Colonic mucosa (tissue), 4 donors: ENCODE data around the gene PLPPR3. TPM values are rescaled to one million over a fixed set of nuclear protein-coding genes. Genes with fewer than 3 reads are reported as not detected.
A peak's percentile ranks its signal among the peaks of the same experiment; 100 is the strongest.

ENCODE experiments used
- DNase-seq: peaks from one replicate; pipeline ENCODE4 v3.0.0-alpha.2; 2020
- H3K27ac ChIP-seq: fragments of 200-600 bp; one replicate; pipeline ENCODE4 v1.8.0; 2021
- H3K27me3 ChIP-seq: fragments of 200-600 bp; one replicate; pipeline ENCODE4 v1.8.0; 2021
- H3K36me3 ChIP-seq: fragments of 200-600 bp; one replicate; pipeline ENCODE4 v1.8.0; 2021
- H3K4me1 ChIP-seq: fragments of 200-600 bp; one replicate; pipeline ENCODE4 v1.8.0; 2021; ENCODE audit warnings: mild to moderate bottlenecking
- H3K4me3 ChIP-seq: fragments of 200-600 bp; one replicate; pipeline ENCODE4 v1.8.0; 2021
- H3K9ac ChIP-seq, 2 donors: one replicate each; pipeline ENCODE4 v1.7.0; 2013; ENCODE audit warnings: control low read depth in 2 of 2, low read depth in 2 of 2, low read length in 2 of 2
- H3K9me3 ChIP-seq: fragments of 200-600 bp; one replicate; pipeline ENCODE4 v1.8.0; 2021
- intact Hi-C: fragments of 100-400 bp; cut with DNase I; formaldehyde crosslinking; loops from one replicate; pipeline ENCODE4 v1.14.1; 2022
- total RNA-seq, 2 donors: library from RNA; stranded (reverse); fragmentation: NEBNext Ultra II Directional in 1 of 2; extraction: Animal tissue kit (Norgen Biotek cat#: 25700) in 1 of 2; gene quantifications; one replicate each; pipeline ENCODE4 v1.2.1, GENCODE V29; 2021
- TF ChIP-seq, protein P1 (sequence below): fragments of 200-600 bp; IDR thresholded peaks from one replicate; pipeline ENCODE4 v1.8.0; 2022; ENCODE audit warnings: antibody characterized with exemption, mild to moderate bottlenecking
- donor health status: healthy.
- donor health status: DM: no; HTN: no; CAD: no.
- donor health status: DM: no; HTN: no; CAD: no.

PLPPR3 gene, protein sequence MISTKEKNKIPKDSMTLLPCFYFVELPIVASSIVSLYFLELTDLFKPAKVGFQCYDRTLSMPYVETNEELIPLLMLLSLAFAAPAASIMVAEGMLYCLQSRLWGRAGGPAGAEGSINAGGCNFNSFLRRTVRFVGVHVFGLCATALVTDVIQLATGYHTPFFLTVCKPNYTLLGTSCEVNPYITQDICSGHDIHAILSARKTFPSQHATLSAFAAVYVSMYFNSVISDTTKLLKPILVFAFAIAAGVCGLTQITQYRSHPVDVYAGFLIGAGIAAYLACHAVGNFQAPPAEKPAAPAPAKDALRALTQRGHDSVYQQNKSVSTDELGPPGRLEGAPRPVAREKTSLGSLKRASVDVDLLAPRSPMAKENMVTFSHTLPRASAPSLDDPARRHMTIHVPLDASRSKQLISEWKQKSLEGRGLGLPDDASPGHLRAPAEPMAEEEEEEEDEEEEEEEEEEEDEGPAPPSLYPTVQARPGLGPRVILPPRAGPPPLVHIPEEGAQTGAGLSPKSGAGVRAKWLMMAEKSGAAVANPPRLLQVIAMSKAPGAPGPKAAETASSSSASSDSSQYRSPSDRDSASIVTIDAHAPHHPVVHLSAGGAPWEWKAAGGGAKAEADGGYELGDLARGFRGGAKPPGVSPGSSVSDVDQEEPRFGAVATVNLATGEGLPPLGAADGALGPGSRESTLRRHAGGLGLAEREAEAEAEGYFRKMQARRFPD
- total RNA-seq: under 1 TPM in 1 of 2 donors, not detected in 1; 0.22 TPM

- DNase-seq: no peak
- H3K9ac ChIP-seq: no peak within 1 kb of the TSS
- intact Hi-C loops: no loop called here
- H3K4me1 ChIP-seq: no peaks in the 10 kb centered on the region
- peak within 1 kb of the TSS; percentile 7 for H3K4me3 ChIP-seq
- no peak within 1 kb of the TSS for H3K27ac ChIP-seq
- H3K27me3 ChIP-seq: peaks cover 24% of the 10 kb centered on the region
- H3K36me3 ChIP-seq: no peaks in the 10 kb centered on the region
- TF ChIP-seq, protein P1, sequence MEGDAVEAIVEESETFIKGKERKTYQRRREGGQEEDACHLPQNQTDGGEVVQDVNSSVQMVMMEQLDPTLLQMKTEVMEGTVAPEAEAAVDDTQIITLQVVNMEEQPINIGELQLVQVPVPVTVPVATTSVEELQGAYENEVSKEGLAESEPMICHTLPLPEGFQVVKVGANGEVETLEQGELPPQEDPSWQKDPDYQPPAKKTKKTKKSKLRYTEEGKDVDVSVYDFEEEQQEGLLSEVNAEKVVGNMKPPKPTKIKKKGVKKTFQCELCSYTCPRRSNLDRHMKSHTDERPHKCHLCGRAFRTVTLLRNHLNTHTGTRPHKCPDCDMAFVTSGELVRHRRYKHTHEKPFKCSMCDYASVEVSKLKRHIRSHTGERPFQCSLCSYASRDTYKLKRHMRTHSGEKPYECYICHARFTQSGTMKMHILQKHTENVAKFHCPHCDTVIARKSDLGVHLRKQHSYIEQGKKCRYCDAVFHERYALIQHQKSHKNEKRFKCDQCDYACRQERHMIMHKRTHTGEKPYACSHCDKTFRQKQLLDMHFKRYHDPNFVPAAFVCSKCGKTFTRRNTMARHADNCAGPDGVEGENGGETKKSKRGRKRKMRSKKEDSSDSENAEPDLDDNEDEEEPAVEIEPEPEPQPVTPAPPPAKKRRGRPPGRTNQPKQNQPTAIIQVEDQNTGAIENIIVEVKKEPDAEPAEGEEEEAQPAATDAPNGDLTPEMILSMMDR: no peak
- H3K9me3 ChIP-seq: no peaks in the 10 kb centered on the region
Measured at GRCh38 chr19:821825-822503, at the start of gene PLPPR3. Gene PLPPR3, minus strand, starts transcription at chr19:821955. Its CDS starts 396 bp downstream, at chr19:821559.

- intact Hi-C loops: no loop called here
- Histone ChIP-seq H3K9me3 (no peaks in the 10 kb centered on the region), H3K36me3 (no peaks in the 10 kb centered on the region), H3K4me3 (no peak overlapping the region), H3K27ac (no peak overlapping the region), H3K9ac (no peak overlapping the region), H3K27me3 (no peaks in the 10 kb centered on the region), H3K4me1 (peaks cover 5% of the 10 kb centered on the region)
- no peak for DNase-seq
- TF ChIP-seq, protein P1: no peak
Measured at GRCh38 chr19:870963-871401, 49.2 kb upstream of the PLPPR3 start.

DNA sequence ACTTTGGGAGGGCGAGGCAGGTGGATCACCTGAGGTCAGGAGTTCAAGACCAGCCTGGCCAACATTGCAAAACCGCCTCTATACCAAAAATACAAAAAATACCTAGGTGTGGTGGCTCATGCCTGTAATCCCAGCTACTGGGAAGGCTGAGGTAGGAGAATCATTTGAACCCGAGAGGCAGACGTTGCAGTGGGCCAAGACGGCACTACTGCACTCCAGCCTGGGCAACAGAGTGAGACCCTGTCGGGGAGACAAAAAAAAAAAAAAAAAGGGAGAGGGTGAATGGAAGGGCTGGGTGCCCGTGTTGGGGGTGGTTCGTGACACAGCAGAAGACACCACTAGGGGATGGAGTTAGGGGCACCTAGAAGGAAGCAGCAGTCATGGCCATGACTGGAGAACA lies 48.6 kb upstream of the PLPPR3 start:
- intact Hi-C loops: no loop called here
- Histone ChIP-seq H3K36me3 (no peaks in the 10 kb centered on the region), H3K4me1 (peaks cover 5% of the 10 kb centered on the region), H3K27me3 (no peaks in the 10 kb centered on the region), H3K9me3 (no peaks in the 10 kb centered on the region), H3K9ac (no peak overlapping the region), H3K27ac (peak overlapping the region; percentile 63), H3K4me3 (no peak overlapping the region)
- TF ChIP-seq, protein P1: no peak
- no peak for DNase-seq

DNA sequence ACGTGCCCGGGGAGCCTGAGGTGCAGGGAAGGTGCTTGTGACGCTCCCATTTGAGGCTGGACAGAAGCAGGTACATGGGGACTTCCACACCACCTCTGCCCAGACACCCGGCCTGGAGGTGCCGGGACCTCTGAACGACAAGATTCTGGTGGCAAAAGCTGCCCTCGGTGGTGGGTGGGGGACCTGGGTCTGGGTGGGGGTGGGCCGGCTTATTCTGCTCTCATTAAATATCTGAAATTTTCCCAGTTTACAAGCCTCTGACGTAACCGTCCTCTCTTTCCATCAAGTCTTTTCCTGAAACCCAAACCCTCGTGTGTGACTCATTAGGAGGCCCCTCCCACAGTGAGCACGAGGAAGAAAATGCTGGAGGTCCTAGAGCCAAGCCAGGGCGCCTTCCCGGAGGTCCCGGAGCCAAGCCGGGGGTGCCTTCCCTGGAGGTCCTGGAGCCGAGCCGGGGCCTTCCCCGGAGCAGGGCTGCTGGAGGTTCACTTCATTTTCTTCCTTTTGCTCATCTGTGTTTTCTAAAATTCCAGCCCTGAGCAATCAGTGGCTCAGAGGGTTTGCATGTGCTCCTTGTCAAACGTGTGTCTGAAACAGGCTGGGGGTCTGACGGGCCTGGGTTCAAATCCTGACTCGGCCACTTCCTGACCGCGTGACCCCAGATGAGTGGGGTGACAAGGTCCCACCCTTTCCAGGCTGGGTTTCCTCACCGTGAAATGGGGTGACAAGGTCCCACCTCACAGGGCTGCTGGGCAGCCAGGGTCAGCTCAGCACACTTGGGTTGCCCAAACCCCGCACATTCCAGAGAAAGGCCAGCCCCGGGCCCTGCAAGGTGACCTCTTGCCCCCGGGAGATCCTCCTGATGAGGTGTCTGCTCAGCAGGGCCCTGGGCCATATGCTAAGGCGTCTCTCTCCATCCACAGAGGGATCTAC lies 47.8 kb upstream of the PLPPR3 start:
- no peaks in the 10 kb centered on the region for H3K36me3 ChIP-seq
- no peaks in the 10 kb centered on the region for H3K9me3 ChIP-seq
- H3K27ac ChIP-seq: peak overlapping the region; percentile 63
- intact Hi-C loops: loop anchor here (5.0 to 10.0 kb wide), 2 partner anchors 48 to 115 kb away; partner anchors contain the start of genes KISS1R and WDR18
- DNase-seq: peak; percentile 65
- H3K27me3 ChIP-seq: no peaks in the 10 kb centered on the region
- H3K4me3 ChIP-seq: no peak overlapping the region
- H3K4me1 ChIP-seq: peaks cover 5% of the 10 kb centered on the region
- peak overlapping the region in 1 of 2 donors; percentile 50 for H3K9ac ChIP-seq
- TF ChIP-seq, protein P1: no peak
